NCI-H69 (cell line): ENCODE data around the gene ANGEL2.
A peak's percentile ranks its signal among the peaks of the same experiment; 100 is the strongest.

Source experiments
- DNase-seq: peaks from one replicate; lab custom pipeline; 2025; lab: John Stamatoyannopoulos, UW

ANGEL2 gene

DNA sequence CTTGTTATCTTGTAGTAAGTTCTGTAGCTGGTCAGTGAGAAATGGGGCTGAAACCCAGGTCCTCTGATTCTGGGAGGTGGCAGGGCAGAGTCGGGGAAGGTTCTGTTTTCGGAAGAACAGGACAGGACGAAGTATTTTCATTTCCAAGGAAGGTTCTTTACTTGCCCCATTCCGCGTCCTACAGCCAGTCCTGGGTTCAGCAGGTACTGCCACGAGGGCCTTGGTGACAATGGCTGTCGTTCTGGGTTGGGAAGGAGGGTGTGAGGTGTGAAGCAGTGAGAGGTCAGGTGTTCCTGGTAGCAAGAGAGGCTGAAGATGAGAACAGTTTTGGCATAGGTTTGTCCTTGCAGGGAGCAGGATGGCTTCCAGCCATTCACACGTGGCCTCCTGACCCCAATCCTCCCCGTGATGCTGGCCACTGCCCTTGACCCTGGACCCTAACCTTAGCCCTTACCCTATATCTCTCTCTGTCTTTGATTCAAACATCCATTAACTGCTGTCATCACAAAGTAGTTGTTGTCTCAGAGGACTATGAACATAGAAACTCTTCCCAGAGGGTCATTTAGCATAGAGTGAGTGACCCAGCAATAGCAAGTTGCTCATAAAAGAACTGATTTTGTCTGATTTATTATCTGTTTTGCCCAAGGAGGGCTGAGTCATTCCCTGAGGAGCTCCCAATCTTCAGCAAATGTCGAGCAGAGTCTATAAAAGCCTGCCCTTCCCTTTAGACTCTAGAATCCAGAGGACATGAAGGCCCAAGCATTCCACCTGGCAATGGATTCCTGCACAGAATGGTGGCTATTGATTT is 40.4 kb downstream of the ANGEL2 start:
- no peak for DNase-seq

- no peak for DNase-seq
Observed at GRCh38 chr1:212974711-212975110, 41.0 kb downstream of the ANGEL2 start.

GRCh38 chr1:212973899-212974298 is 41.8 kb downstream of the ANGEL2 start:
- no peak for DNase-seq

- no peak for DNase-seq
Observed at GRCh38 chr1:212973426-212973825, 42.2 kb downstream of the ANGEL2 start.

GRCh38 chr1:212971312-212971711 is 44.4 kb downstream of the ANGEL2 start:
- DNase-seq = no peak

DNA sequence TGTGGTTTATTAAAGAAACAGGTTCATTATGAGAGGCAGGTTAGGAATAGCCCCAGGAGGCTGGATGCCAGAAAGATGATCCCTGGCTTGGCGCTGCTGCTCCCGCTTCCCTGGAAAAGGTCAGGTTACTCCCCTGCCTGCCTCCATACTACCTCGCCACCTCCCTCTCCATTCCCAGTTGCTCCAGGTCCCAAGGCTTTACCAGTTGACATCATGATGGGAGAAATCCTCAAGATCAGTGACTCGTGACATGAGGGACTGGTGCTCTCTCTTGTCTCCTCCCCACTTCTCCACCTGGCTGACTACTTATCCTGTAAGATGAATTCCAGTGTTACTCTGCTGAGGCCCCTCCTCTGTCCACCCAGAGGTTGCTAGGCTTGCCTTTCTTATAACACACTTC is 45.6 kb downstream of the ANGEL2 start:
- peak; percentile 41 for DNase-seq

DNA sequence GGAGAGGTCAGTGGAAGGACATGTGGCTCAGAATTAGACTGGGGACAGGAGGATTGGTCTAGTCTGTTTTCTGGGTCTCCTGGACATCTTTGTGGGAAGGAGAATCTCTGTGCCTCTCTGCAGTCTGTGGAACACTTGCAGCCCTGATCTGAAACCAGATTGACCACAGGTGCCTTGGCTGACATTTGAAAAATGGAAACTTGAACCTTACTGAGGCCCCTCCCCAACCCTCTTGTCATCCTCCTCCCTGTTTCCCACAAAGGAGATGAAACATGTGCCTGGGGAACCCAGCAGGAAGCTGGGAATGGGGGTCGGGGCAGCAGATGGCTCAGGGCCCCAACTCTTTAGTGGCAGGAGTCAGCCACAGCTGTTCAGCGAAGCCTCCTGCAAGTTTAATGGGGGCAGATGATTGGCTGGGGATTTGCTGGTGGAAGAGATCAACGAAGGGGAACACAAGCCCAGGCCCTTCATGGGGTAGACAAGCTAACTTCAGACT is 47.3 kb downstream of the ANGEL2 start:
- peak; percentile 89 for DNase-seq

- peak; percentile 78 for DNase-seq
Observed at GRCh38 chr1:212967801-212968200, 47.9 kb downstream of the ANGEL2 start.

DNA sequence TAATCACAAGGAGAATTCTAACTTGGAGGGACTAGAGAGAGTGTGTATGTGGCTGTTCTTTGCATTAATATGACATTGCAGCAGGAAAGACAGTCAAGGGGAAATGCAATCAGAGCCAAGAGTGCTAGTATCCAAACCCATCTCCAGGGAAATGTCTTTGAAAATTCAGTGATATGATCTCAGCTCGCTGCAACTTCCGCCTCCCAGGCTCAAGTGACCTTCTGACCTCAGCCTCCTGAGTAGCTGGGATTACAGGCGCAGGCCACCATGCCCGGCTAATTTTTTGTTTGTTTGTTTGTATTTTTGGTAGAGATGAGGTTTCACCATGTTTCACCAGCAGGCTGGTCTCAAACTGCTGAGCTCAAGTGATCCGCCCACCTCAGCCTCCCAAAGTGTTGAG is 49.1 kb downstream of the ANGEL2 start:
- DNase-seq = no peak

DNA sequence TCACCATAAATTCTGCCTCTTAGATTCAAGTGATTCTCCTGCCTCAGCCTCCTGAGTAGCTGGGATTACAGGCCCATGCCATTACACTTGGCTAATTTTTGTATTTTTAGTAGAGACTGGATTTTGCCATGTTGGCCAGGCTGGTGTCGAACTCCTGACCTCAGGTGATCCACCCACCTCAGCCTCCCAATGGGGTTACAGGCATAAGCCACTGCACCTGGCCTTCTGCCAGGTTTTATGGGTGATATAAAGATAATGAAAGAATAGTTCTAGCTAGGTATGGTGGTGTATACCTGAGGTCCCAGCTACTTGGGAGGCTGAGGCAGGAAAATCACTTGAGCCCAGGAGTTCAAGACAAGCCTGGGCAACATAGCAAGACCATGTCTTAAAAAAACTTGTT is 50.7 kb downstream of the ANGEL2 start:
- DNase-seq = peak; percentile 26

DNA sequence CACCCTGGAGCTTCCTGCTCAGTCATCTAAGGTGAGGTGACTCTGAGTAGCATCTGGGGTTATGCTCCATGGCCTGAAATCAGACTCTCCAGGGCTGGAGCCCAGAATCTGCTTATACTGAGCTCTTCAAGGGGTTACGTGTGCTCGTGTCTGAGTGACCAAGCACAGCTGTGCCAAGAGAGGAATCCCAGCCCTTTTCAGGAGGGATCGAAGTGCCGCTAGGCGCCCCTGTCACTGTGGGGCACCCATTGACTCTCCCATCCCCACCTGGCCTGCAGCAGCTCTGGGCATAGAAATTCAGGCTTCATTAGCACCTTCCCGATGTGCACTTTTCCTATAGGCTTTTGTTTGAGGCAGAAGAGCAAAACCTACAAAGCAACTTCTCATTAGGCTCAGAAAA is 51.6 kb downstream of the ANGEL2 start:
- DNase-seq = no peak

DNA sequence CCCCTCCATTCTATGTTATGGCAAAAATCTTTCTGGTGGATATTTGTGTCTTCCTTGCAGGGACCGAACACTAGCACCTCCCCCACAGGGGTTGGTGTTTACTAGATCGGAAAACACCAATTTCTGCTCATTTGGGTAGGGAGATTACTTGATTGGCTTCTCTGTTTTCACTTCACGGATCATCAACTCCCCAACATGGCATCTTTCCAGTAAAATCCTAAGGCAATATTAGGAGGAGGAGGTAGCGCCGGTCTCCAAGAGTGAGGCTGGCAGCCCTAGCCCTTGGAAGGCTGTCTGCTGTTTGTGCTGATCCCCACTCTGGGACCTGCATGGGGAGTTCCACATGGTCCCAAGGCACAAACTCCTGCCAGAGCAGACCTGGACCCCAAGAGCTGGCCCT is 53.2 kb downstream of the ANGEL2 start:
- peak; percentile 91 for DNase-seq

DNA sequence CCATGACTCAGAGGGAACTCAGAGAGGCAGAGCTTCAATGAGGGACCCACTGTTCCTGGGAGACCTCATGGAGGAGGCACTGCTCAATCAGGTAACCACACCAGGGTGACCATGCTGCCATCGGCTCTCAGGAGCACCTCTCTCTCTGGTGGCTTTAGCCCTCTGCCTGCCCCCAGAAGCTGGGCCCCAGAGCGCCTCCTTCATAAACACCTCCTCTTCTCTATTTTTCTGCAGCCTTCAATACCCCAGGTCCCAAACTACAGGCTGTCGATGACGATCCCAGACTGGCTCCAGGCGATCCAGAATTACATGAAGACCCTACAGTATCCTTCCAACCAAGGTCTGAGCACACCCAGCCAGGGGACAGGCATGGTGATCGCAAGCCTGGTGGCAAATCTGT is 54.7 kb downstream of the ANGEL2 start:
- DNase-seq = no peak

- no peak for DNase-seq
Observed at GRCh38 chr1:212959266-212960220, 56.1 kb downstream of the ANGEL2 start.

GRCh38 chr1:212958175-212958574 is 57.5 kb downstream of the ANGEL2 start:
- DNase-seq = peak; percentile 20

DNA sequence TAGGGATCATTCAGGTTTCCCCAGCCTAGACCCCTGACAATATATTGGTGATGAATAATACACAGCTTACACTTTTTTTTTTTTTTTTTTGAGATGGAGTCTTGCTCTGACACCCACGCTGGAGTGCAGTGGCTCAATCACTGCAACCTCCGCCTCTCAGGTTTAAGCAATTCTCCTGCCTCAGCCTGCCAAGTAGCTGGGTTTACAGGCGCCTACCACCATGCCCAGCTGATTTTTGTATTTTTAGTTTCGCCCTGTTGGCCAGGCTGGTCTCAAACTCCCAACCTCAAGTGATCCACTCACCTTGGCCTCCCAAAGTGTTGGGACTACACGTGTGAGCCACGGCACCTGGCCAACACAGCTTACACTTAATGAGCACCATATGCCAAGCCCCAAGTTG is 58.1 kb downstream of the ANGEL2 start:
- no peak for DNase-seq

DNA sequence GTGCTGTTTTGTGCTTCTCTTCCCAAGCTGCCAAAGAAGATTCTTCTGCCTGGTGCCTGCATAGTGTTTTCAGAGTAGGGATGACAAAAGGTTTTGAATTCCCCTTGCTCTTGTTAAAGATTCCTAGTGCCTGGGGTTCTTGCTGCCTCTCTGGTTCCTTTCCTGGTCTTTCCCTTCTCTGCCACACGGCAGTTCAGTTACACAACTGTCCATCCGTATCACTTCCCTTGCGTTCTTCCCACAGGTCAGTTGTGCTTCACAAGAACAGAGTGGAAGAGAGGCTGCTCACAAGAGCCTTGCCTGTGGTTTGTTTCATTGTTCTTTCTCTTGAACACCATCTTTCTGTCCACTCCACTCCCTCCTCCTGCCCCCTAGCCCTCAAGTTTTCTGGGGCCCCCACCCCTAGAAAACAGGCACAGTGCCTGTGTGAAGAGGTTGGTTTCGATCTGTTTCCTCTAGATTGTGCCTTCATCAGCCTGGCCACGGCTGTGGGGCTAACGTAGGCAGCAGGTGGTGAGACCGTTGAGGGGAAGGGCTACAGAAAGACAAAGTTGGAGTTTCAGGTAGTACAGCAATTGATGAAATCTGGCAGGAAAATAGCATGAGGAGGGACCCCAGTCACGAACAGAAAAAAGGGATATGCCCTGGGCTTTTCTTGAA is 59.6 kb downstream of the ANGEL2 start:
- DNase-seq = no peak

GRCh38 chr1:212955098-212955497 is 60.6 kb downstream of the ANGEL2 start:
- DNase-seq = no peak

- DNase-seq = no peak
Observed at GRCh38 chr1:212954514-212954913, 61.2 kb downstream of the ANGEL2 start.

DNA sequence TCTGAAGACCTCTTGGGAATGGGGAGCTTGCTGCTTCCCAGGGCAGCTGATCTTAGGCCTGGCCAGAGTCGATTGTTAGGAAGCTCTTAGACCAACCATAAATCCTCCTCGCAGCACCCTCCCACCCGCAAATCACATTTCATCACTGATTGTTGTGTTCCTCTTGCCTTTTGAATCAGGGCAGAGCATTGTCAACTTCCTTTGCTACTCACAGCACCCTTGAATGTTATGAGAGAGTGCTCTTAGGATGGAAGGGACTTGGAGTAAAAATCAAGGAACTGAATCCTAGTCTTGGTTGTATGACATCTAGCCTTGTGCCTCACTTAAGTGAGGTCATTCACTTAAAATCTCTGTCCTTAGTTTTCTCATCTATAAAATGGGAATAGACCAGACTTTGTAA is 62.3 kb downstream of the ANGEL2 start:
- no peak for DNase-seq

GRCh38 chr1:212952641-212952976 is 63.1 kb downstream of the ANGEL2 start:
- no peak for DNase-seq

DNA sequence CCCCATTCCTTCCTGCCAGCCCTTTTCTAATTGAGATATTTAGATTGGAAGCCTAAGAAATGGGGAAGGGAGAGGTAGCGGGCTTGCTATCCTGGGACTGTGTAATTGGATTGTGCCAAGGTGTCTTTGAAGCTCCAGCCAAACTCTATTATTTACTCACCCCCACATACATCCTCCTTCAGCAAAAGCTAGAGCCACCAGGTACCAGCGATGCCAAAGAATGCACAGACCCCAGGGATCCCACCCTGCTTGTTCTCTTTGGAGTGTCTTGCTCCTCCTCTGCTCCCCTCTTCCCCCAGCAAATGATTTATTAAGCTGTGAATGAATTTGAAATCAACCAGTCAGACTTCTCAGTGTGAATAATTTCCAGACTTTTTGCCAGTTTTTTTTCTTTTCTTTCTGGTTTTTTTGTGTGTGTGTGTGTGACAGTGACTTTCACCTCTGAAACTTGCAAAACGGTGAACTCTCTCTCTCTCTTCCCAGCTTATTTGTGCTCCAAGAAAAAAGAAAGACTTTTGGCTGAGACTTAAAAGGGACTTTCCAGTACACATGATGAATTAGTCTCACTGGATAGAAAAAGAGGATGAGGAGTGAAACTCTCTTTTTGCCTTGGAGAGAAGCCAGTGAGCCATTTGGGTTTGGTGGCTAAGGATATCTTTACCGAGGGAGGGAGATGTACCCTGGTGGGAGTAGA is 63.6 kb downstream of the ANGEL2 start:
- no peak for DNase-seq
